K562 (cell line): ENCODE data around the gene KLC3. TPM values are rescaled to one million over a fixed set of nuclear protein-coding genes. Genes with fewer than 3 reads are reported as not detected.

Experiments used
- ATAC-seq: fragments of 200-7000 bp; cut with Tn5 transposase; 3 replicates; pipeline ENCODE4 v1.9.1; 2020; ENCODE audit warnings: moderate library complexity
- BruUV-seq: library from RNA; stranded (reverse); fragments of 400-500 nt; replicated peaks from 2 replicates; lab custom pipeline; 2021; lab: Mats Ljungman, UMichigan
- CTCF ChIA-PET: fragments of 300-600 bp; formaldehyde crosslinking; extraction: SDS; loops from one replicate; lab custom pipeline; 2021; ENCODE audit warnings: low intra/inter-chr PET ratio; lab: Yijun Ruan, JAX
- POLR2A ChIA-PET: fragments of 300-600, 350-650 bp; sonication (Branson Sonifier 250); formaldehyde crosslinking; extraction: SDS; loops from one replicate; lab custom pipeline; 2021; ENCODE audit warnings: antibody characterized with exemption, inconsistent platforms; lab: Yijun Ruan, JAX
- DNase-seq, 4 experiments: peaks; one replicate each; pipeline versions ENCODE4 v3.0.0 to v3.0.0-alpha.2; 2011 to 2018; ENCODE audit warnings: low spot score in 3 of 4, mixed read lengths in 3 of 4; ENCODE audit errors: extremely low read depth in 1 of 4
- FAIRE-seq: peaks from 2 replicates; lab custom pipeline; 2011; peaks lifted over from hg19 to GRCh38; lab: Jason Lieb, UNC
- H2AFZ ChIP-seq: 2 replicates; pipeline ENCODE4 v1.6.0; 2011; ENCODE audit warnings: low read depth, low read length, control low read depth, inconsistent platforms
- H3K27ac ChIP-seq: fragments of 200-600 bp; 3 replicates; pipeline ENCODE4 v1.8.0; 2011; ENCODE audit warnings: low read depth, mild to moderate bottlenecking, control low read depth, inconsistent platforms, low read length, moderate library complexity, mixed read lengths; ENCODE audit errors: extremely low read depth
- H3K27me3 ChIP-seq, 2 experiments: fragments of 300-600 bp in 1 of 2; 2 replicates in 1 of 2; 3 replicates in 1 of 2; pipeline versions ENCODE4 v1.6.0 to v1.8.0; 2011; ENCODE audit warnings: inconsistent platforms in 2 of 2, low read length in 2 of 2, mild to moderate bottlenecking in 1 of 2, mixed read lengths in 1 of 2, moderate library complexity in 1 of 2; ENCODE audit not compliant: control insufficient read depth in 2 of 2, insufficient read depth in 2 of 2
- H3K36me3 ChIP-seq: fragments of 300-600 bp; 3 replicates; pipeline ENCODE4 v1.8.0; 2011; ENCODE audit warnings: mild to moderate bottlenecking, low read length, inconsistent platforms; ENCODE audit not compliant: control insufficient read depth, insufficient read depth
- H3K4me1 ChIP-seq, 2 experiments: fragments of 200-600 bp in 1 of 2; replicated peaks in 1 of 2; 2 replicates in 1 of 2; 3 replicates in 1 of 2; pipeline versions ENCODE4 v1.5.1 to v1.8.0; 2011; ENCODE audit warnings: inconsistent platforms in 2 of 2, low read length in 2 of 2, mild to moderate bottlenecking in 1 of 2, mixed read lengths in 1 of 2, moderate library complexity in 1 of 2; ENCODE audit not compliant: control insufficient read depth in 2 of 2, insufficient read depth in 2 of 2
- H3K4me2 ChIP-seq: 2 replicates; pipeline ENCODE4 v1.6.1; 2011; ENCODE audit warnings: low read length, control low read depth, inconsistent platforms, mixed read lengths; ENCODE audit not compliant: insufficient read depth
- H3K4me3 ChIP-seq: fragments of 200-600 bp; sonication (generic), shearing (Covaris generic); 2 replicates; pipeline ENCODE4 v1.5.1; 2016; ENCODE audit warnings: control low read depth, inconsistent platforms
- H3K79me2 ChIP-seq: fragments of 200-600 bp; 3 replicates; pipeline ENCODE4 v1.8.0; 2011; ENCODE audit warnings: low read length, inconsistent platforms; ENCODE audit not compliant: control insufficient read depth, insufficient read depth
- H3K9ac ChIP-seq, 2 experiments: 2 replicates each; pipeline versions ENCODE4 v1.6.0 to v1.6.1; 2011; ENCODE audit warnings: low read depth in 2 of 2, low read length in 2 of 2, control low read depth in 1 of 2, inconsistent platforms in 1 of 2, mild to moderate bottlenecking in 1 of 2, mixed read lengths in 1 of 2; ENCODE audit not compliant: insufficient read depth in 1 of 2
- H3K9me1 ChIP-seq: one replicate; pipeline ENCODE4 v1.6.0; 2011; ENCODE audit warnings: inconsistent platforms, mild to moderate bottlenecking, low read length, moderate library complexity; ENCODE audit not compliant: control insufficient read depth, insufficient read depth
- H3K9me3 ChIP-seq: replicated peaks from 2 replicates; pipeline ENCODE4 v1.5.1; 2011; ENCODE audit warnings: low read depth, low read length, inconsistent platforms; ENCODE audit not compliant: control insufficient read depth, insufficient read depth
- H4K20me1 ChIP-seq: replicated peaks from 2 replicates; pipeline ENCODE4 v1.6.1; 2011; ENCODE audit warnings: low read length, inconsistent platforms, mixed read lengths; ENCODE audit not compliant: control insufficient read depth, insufficient read depth
- ZNF586 ChIP-seq: fragments of 450-650 bp; formaldehyde crosslinking; conservative IDR thresholded peaks from 2 replicates; pipeline ENCODE4 v1.4.0; 2020; ENCODE audit warnings: mild to moderate bottlenecking, moderate library complexity
- WGBS: fragments of 100-300 bp; shearing (Covaris generic); methylation state at CpG from one replicate; pipeline ENCODE4 v1.1.6; 2016; ENCODE audit warnings: low coverage, mixed read lengths; ENCODE audit not compliant: insufficient coverage; ENCODE audit errors: missing lambda C conversion rate; 5-methylcytosine and 5-hydroxymethylcytosine counted together
- in situ Hi-C: fragments of 300-500 bp; cut with MboI; formaldehyde crosslinking; loops from 4 replicates; pipeline ENCODE4 v1.15.0; 2018; ENCODE audit warnings: inconsistent platforms, mixed read lengths
- intact Hi-C: fragments of 100-400 bp; cut with micrococcal nuclease; formaldehyde crosslinking; loops from 2 replicates; pipeline ENCODE4 v1.14.2; 2022
- polyA plus RNA-seq, 8 experiments: library from polyadenylated mRNA; depleted of rRNA in 4 of 8; stranded (reverse) in 5 of 8; unstranded in 3 of 8; fragments of >200 nt; fragmentation: Nextera tagmentation in 2 of 8; fragmentation: Illumina TruSeq in 1 of 8; extraction: Ambion mirVana in 2 of 8; extraction: Trizol in 1 of 8; gene quantifications; 2 replicates each; pipeline versions ENCODE4 v1.2.1 to v1.2.3, GENCODE V29; 2011 to 2014; ENCODE audit warnings: inconsistent platforms in 1 of 8, missing spikeins in 1 of 8
- total RNA-seq, 7 experiments: library from RNA; depleted of rRNA in 6 of 7; stranded (reverse); fragments of >200 nt in 6 of 7; fragmentation: Illumina TruSeq in 2 of 7; extraction: Trizol in 2 of 7; gene quantifications; 2 replicates each; pipeline versions ENCODE4 v1.2.1 to v1.2.3, GENCODE V29; 2011 to 2021; ENCODE audit warnings: low replicate concordance in 1 of 7
- TF ChIP-seq, protein P1 (sequence below): sonication (generic); formaldehyde crosslinking; IDR thresholded peaks from 2 replicates; pipeline ENCODE4 v1.8.1; 2023; ENCODE audit warnings: mild to moderate bottlenecking, missing genetic modification reagents

The KLC3 gene
- total and polyA plus RNA-seq, 9 of the 15 experiments (the other 6 are each of a cell fraction or from before 2014, with no cell fraction given): 0.03 to 1.2 (median 0.59) TPM; not detected in 3

DNA sequence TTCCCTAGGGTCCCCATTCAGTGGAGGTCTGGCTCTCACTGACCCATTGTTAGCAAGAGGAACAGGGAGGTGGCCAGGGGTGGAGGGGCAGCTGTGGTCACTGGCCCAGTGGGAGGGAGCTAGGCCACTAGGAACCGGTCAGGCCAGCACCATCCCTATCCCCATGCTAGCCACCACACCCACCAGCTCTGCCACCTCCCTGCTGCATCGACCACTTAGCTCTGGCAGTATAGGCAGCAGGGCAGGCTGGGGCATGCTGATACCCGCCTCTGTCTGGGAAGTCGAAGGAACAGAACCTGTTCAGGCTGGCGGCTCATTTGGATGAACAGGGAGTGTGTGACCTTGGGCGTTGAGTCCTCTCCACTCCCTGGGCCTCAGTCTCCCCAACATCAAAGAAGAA, 59.6 kb downstream of the KLC3 start:
- CTCF ChIA-PET: no interaction called here
- Histone ChIP-seq H4K20me1 (no peaks in the 10 kb centered on the region), H3K4me2 (no peak overlapping the region), H3K9me3 (no peaks in the 10 kb centered on the region), H3K9me1 (no peaks in the 10 kb centered on the region), H2AFZ (no peak overlapping the region), H3K4me1 (peaks cover 22 to 56% of the 10 kb centered on the region in 2 experiments; a peak in 4 of 5 replicates), H3K79me2 (peaks cover 18% of the 10 kb centered on the region), H3K9ac (no peak overlapping the region), H3K4me3 (no peak overlapping the region), H3K36me3 (no peaks in the 10 kb centered on the region), H3K27me3 (no peaks in the 10 kb centered on the region), H3K27ac (no peak overlapping the region)
- DNase-seq (no peak), FAIRE-seq (no peak), ATAC-seq (no peak)
- in situ Hi-C loops (no loop called here), intact Hi-C loops (no loop called here)
- POLR2A ChIA-PET: interaction anchor here (0.6 to 2.2 kb wide), 4 partner anchors 20 to 571 kb away, joined by 3 to 5 read pairs (median 4); no protein-coding TSS in a partner anchor
- WGBS: 84% methylated on average over 6 of the region's 6 CpGs
- BruUV-seq: no TSS peak
- TF ChIP-seq ZNF586: no peak
- TF ChIP-seq, protein P1, sequence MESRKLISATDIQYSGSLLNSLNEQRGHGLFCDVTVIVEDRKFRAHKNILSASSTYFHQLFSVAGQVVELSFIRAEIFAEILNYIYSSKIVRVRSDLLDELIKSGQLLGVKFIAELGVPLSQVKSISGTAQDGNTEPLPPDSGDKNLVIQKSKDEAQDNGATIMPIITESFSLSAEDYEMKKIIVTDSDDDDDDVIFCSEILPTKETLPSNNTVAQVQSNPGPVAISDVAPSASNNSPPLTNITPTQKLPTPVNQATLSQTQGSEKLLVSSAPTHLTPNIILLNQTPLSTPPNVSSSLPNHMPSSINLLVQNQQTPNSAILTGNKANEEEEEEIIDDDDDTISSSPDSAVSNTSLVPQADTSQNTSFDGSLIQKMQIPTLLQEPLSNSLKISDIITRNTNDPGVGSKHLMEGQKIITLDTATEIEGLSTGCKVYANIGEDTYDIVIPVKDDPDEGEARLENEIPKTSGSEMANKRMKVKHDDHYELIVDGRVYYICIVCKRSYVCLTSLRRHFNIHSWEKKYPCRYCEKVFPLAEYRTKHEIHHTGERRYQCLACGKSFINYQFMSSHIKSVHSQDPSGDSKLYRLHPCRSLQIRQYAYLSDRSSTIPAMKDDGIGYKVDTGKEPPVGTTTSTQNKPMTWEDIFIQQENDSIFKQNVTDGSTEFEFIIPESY (CRISPR knock-in tag): 0 out of 2 replicates have a peak, but pooled peaks have one; percentile 27

Other genes with a start within 250 kb of the KLC3 start
Only the 7 nearest of the 16 such genes appear.
- gene EXOC3L2, start 95.3 kb upstream of the KLC3 start, total RNA-seq (2014; rRNA removed): 12.3 and 13.3 TPM in 2 replicates
- gene EXOC3L2, start 95.3 kb upstream of the KLC3 start, total RNA-seq (2014; rRNA removed; fragmentation: Illumina TruSeq; extraction: Trizol): 0.96 and 1.3 TPM in 2 replicates
- 2.0 and 2.1 TPM in 2 replicates for gene EXOC3L2, start 95.3 kb upstream of the KLC3 start, total RNA-seq (2015; rRNA removed; fragmentation: Illumina TruSeq; extraction: Trizol)
- gene EXOC3L2, start 95.3 kb upstream of the KLC3 start, total RNA-seq (2021): 15.5 and 19.0 TPM in 2 replicates
- gene EXOC3L2, start 95.3 kb upstream of the KLC3 start, polyA plus RNA-seq (2011; rRNA removed): 3.1 and 6.0 TPM in 2 replicates
- 2.4 and 7.8 TPM in 2 replicates for gene EXOC3L2, start 95.3 kb upstream of the KLC3 start, polyA plus RNA-seq (2014; fragmentation: Illumina TruSeq; extraction: Trizol)
- gene EXOC3L2, start 95.3 kb upstream of the KLC3 start, polyA plus RNA-seq (2014; fragmentation: Nextera tagmentation; extraction: Ambion mirVana): under 1 TPM; 0.31 to 0.34 TPM
- gene EXOC3L2, start 95.3 kb upstream of the KLC3 start, polyA plus RNA-seq (2014; rRNA removed): 6.1 and 6.7 TPM in 2 replicates
- gene MARK4, start 89.5 kb upstream of the KLC3 start, total RNA-seq (2014; rRNA removed): 7.9 and 8.6 TPM in 2 replicates
- gene MARK4, start 89.5 kb upstream of the KLC3 start, total RNA-seq (2014; rRNA removed; fragmentation: Illumina TruSeq; extraction: Trizol): 6.7 and 6.8 TPM in 2 replicates
- 4.2 and 5.2 TPM in 2 replicates for gene MARK4, start 89.5 kb upstream of the KLC3 start, total RNA-seq (2015; rRNA removed; fragmentation: Illumina TruSeq; extraction: Trizol)
- 24.8 and 29.4 TPM in 2 replicates for gene MARK4, start 89.5 kb upstream of the KLC3 start, total RNA-seq (2021)
- gene MARK4, start 89.5 kb upstream of the KLC3 start, polyA plus RNA-seq (2011; rRNA removed): 9.5 and 11.1 TPM in 2 replicates
- gene MARK4, start 89.5 kb upstream of the KLC3 start, polyA plus RNA-seq (2014; fragmentation: Illumina TruSeq; extraction: Trizol): 18.4 and 24.5 TPM in 2 replicates
- gene MARK4, start 89.5 kb upstream of the KLC3 start, polyA plus RNA-seq (2014; fragmentation: Nextera tagmentation; extraction: Ambion mirVana): under 1 TPM; 0.52 to 0.96 TPM
- gene MARK4, start 89.5 kb upstream of the KLC3 start, polyA plus RNA-seq (2014; rRNA removed): 7.4 and 12.7 TPM in 2 replicates
- gene CKM, start 17.9 kb upstream of the KLC3 start, total RNA-seq (2014; rRNA removed): not detected in 2 replicates
- gene CKM, start 17.9 kb upstream of the KLC3 start, total RNA-seq (2014; rRNA removed; fragmentation: Illumina TruSeq; extraction: Trizol): not detected in 2 replicates
- 0.14 and 0.15 TPM in 2 replicates for gene CKM, start 17.9 kb upstream of the KLC3 start, total RNA-seq (2015; rRNA removed; fragmentation: Illumina TruSeq; extraction: Trizol)
- gene CKM, start 17.9 kb upstream of the KLC3 start, total RNA-seq (2021): 0.09 and 0.11 TPM in 2 replicates
- gene CKM, start 17.9 kb upstream of the KLC3 start, polyA plus RNA-seq (2011; rRNA removed): 0.47 TPM in 1 of 2 replicates, not detected in the other
- not detected in 2 replicates for gene CKM, start 17.9 kb upstream of the KLC3 start, polyA plus RNA-seq (2014; fragmentation: Illumina TruSeq; extraction: Trizol)
- gene CKM, start 17.9 kb upstream of the KLC3 start, polyA plus RNA-seq (2014; fragmentation: Nextera tagmentation; extraction: Ambion mirVana): under 1 TPM; 0.06 TPM
- 0.08 and 0.17 TPM in 2 replicates for gene CKM, start 17.9 kb upstream of the KLC3 start, polyA plus RNA-seq (2014; rRNA removed)
- gene ERCC2, start 29.8 kb downstream of the KLC3 start, total RNA-seq (2014; rRNA removed): 26.4 and 29.8 TPM in 2 replicates
- 12.0 and 15.0 TPM in 2 replicates for gene ERCC2, start 29.8 kb downstream of the KLC3 start, total RNA-seq (2014; rRNA removed; fragmentation: Illumina TruSeq; extraction: Trizol)
- gene ERCC2, start 29.8 kb downstream of the KLC3 start, total RNA-seq (2015; rRNA removed; fragmentation: Illumina TruSeq; extraction: Trizol): 12.9 and 13.9 TPM in 2 replicates
- gene ERCC2, start 29.8 kb downstream of the KLC3 start, total RNA-seq (2021): 55.9 and 57.7 TPM in 2 replicates
- 23.4 and 52.4 TPM in 2 replicates for gene ERCC2, start 29.8 kb downstream of the KLC3 start, polyA plus RNA-seq (2011; rRNA removed)
- 28.5 and 32.7 TPM in 2 replicates for gene ERCC2, start 29.8 kb downstream of the KLC3 start, polyA plus RNA-seq (2014; fragmentation: Illumina TruSeq; extraction: Trizol)
- 1 to 10 TPM; 2.2 to 2.4 TPM for gene ERCC2, start 29.8 kb downstream of the KLC3 start, polyA plus RNA-seq (2014; fragmentation: Nextera tagmentation; extraction: Ambion mirVana)
- 31.1 and 31.6 TPM in 2 replicates for gene ERCC2, start 29.8 kb downstream of the KLC3 start, polyA plus RNA-seq (2014; rRNA removed)
- gene PPP1R13L, start 64.3 kb downstream of the KLC3 start, total RNA-seq (2014; rRNA removed): 2.3 TPM in 2 replicates
- gene PPP1R13L, start 64.3 kb downstream of the KLC3 start, total RNA-seq (2014; rRNA removed; fragmentation: Illumina TruSeq; extraction: Trizol): 0.84 and 1.0 TPM in 2 replicates
- gene PPP1R13L, start 64.3 kb downstream of the KLC3 start, total RNA-seq (2015; rRNA removed; fragmentation: Illumina TruSeq; extraction: Trizol): 0.83 and 0.94 TPM in 2 replicates
- 4.5 and 6.7 TPM in 2 replicates for gene PPP1R13L, start 64.3 kb downstream of the KLC3 start, total RNA-seq (2021)
- gene PPP1R13L, start 64.3 kb downstream of the KLC3 start, polyA plus RNA-seq (2011; rRNA removed): 2.0 and 6.6 TPM in 2 replicates
- 2.7 and 3.6 TPM in 2 replicates for gene PPP1R13L, start 64.3 kb downstream of the KLC3 start, polyA plus RNA-seq (2014; fragmentation: Illumina TruSeq; extraction: Trizol)
- under 1 TPM; 0.32 to 0.82 TPM for gene PPP1R13L, start 64.3 kb downstream of the KLC3 start, polyA plus RNA-seq (2014; fragmentation: Nextera tagmentation; extraction: Ambion mirVana)
- 1.7 and 3.7 TPM in 2 replicates for gene PPP1R13L, start 64.3 kb downstream of the KLC3 start, polyA plus RNA-seq (2014; rRNA removed)
- 36.6 and 50.6 TPM in 2 replicates for gene POLR1G, start 65.9 kb downstream of the KLC3 start, total RNA-seq (2014; rRNA removed)
- 19.7 and 22.7 TPM in 2 replicates for gene POLR1G, start 65.9 kb downstream of the KLC3 start, total RNA-seq (2014; rRNA removed; fragmentation: Illumina TruSeq; extraction: Trizol)
- 50.1 and 51.0 TPM in 2 replicates for gene POLR1G, start 65.9 kb downstream of the KLC3 start, total RNA-seq (2015; rRNA removed; fragmentation: Illumina TruSeq; extraction: Trizol)
- gene POLR1G, start 65.9 kb downstream of the KLC3 start, total RNA-seq (2021): 27.4 and 32.1 TPM in 2 replicates
- 8.5 and 9.7 TPM in 2 replicates for gene POLR1G, start 65.9 kb downstream of the KLC3 start, polyA plus RNA-seq (2011; rRNA removed)
- 32.6 and 37.4 TPM in 2 replicates for gene POLR1G, start 65.9 kb downstream of the KLC3 start, polyA plus RNA-seq (2014; fragmentation: Illumina TruSeq; extraction: Trizol)
- gene POLR1G, start 65.9 kb downstream of the KLC3 start, polyA plus RNA-seq (2014; fragmentation: Nextera tagmentation; extraction: Ambion mirVana): 1 to 10 TPM; 3.0 to 6.4 TPM
- 29.2 and 31.7 TPM in 2 replicates for gene POLR1G, start 65.9 kb downstream of the KLC3 start, polyA plus RNA-seq (2014; rRNA removed)
- 87.1 and 89.4 TPM in 2 replicates for gene ERCC1, start 83.2 kb downstream of the KLC3 start, total RNA-seq (2014; rRNA removed)
- 31.1 and 37.7 TPM in 2 replicates for gene ERCC1, start 83.2 kb downstream of the KLC3 start, total RNA-seq (2014; rRNA removed; fragmentation: Illumina TruSeq; extraction: Trizol)
- gene ERCC1, start 83.2 kb downstream of the KLC3 start, total RNA-seq (2015; rRNA removed; fragmentation: Illumina TruSeq; extraction: Trizol): 49.9 and 57.3 TPM in 2 replicates
- gene ERCC1, start 83.2 kb downstream of the KLC3 start, total RNA-seq (2021): 75.1 and 75.5 TPM in 2 replicates
- gene ERCC1, start 83.2 kb downstream of the KLC3 start, polyA plus RNA-seq (2011; rRNA removed): 60.0 and 67.5 TPM in 2 replicates
- 70.3 and 86.8 TPM in 2 replicates for gene ERCC1, start 83.2 kb downstream of the KLC3 start, polyA plus RNA-seq (2014; fragmentation: Illumina TruSeq; extraction: Trizol)
- gene ERCC1, start 83.2 kb downstream of the KLC3 start, polyA plus RNA-seq (2014; fragmentation: Nextera tagmentation; extraction: Ambion mirVana): 10 to 100 TPM in 1 of 2 experiments, 1 to 10 TPM in 1; 9.3 to 17.0 TPM
- 92.6 and 95.8 TPM in 2 replicates for gene ERCC1, start 83.2 kb downstream of the KLC3 start, polyA plus RNA-seq (2014; rRNA removed)